Measurements from ENCODE around the gene LGR6.
A peak's percentile ranks its signal among the peaks of the same experiment; 100 is the strongest.
"Not testable (repeated sequence)": the region's sequence is repeated elsewhere in the genome, so short reads cannot be mapped to it uniquely, and the experiment has no call there.

Gene LGR6

DNA sequence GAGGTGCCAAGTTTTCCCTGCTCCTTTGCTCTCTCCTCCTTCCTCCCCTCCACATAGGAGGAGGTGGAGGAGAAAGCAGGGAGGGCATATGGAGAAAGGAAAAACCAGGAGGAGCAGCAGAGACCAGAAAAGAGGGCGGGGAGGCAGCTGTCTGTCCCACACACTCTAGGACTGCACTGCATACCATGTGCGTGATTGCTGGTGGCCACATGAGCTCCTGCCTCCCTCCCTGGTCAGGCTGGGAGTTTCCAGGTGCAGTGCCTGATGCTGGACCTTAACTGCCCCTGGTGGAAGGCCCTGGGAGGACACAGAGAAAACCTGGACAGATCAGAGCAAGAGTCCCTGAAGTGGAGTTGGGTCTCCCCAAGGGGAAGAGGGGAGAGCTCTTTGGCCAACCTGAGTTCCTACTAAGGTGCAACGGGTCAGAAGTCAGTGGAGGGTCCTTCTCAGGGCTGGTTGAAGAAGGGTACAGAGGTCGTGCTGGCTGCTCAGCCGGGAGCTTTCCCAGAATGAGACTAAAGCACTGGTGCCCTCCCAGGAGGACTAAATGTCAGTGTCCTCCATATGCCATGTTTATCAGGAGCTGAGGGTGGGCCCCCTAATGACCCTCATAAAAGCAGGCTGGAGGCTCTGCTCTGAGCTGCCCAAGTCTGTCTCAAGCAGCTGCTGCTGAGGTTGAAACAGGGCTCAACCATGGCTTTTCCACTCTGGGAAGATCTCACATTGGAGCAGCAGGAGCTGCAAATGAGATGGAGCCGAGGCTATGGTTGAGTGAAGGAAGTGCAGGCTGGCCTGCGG lies 3.5 kb upstream of the LGR6 start:
- H3K27me3 Mint-ChIP-seq = peaks cover 0 to 55% of the 10 kb centered on the region in 2 donors
- H3K27ac Mint-ChIP-seq = no peak overlapping the region
- DNase-seq (no peak), ATAC-seq (replicated peaks) (no peak)
- peaks cover 4% of the 10 kb centered on the region for H3K36me3 Mint-ChIP-seq (ENCODE audit: insufficient read depth)
- H3K9me3 Mint-ChIP-seq = no peaks in the 10 kb centered on the region
- H3K4me3 Mint-ChIP-seq = no peak overlapping the region
- peaks cover 14% of the 10 kb centered on the region in 2 donors for H3K4me1 Mint-ChIP-seq (ENCODE audit: low read depth in 2 of 2)

DNA sequence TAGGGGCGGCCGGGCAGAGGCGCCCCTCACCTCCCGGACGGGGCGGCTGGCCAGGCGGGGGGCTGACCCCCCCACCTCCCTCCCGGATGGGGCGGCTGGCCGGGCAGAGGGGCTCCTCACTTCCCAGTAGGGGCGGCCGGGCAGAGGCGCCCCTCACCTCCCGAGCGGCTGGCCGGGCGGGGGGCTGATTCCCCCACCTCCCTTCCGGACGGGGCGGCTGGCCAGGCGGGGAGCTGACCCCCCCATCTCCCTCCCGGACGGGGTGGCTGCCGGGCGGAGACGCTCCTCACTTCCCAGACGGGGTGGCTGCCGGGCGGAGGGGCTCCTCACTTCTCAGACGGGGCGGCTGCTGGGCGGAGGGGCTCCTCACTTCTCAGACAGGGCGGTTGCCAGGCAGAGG lies 2.2 kb upstream of the LGR6 start:
- H3K4me1 Mint-ChIP-seq (ENCODE audit: low read depth in 2 of 2) = peaks cover 20 to 22% of the 10 kb centered on the region in 2 donors
- peaks cover 0 to 59% of the 10 kb centered on the region in 2 donors for H3K27me3 Mint-ChIP-seq
- H3K36me3 Mint-ChIP-seq (ENCODE audit: insufficient read depth); H3K27ac Mint-ChIP-seq; H3K4me3 Mint-ChIP-seq; DNase-seq; H3K9me3 Mint-ChIP-seq; ATAC-seq (replicated peaks): not testable (repeated sequence)

DNA sequence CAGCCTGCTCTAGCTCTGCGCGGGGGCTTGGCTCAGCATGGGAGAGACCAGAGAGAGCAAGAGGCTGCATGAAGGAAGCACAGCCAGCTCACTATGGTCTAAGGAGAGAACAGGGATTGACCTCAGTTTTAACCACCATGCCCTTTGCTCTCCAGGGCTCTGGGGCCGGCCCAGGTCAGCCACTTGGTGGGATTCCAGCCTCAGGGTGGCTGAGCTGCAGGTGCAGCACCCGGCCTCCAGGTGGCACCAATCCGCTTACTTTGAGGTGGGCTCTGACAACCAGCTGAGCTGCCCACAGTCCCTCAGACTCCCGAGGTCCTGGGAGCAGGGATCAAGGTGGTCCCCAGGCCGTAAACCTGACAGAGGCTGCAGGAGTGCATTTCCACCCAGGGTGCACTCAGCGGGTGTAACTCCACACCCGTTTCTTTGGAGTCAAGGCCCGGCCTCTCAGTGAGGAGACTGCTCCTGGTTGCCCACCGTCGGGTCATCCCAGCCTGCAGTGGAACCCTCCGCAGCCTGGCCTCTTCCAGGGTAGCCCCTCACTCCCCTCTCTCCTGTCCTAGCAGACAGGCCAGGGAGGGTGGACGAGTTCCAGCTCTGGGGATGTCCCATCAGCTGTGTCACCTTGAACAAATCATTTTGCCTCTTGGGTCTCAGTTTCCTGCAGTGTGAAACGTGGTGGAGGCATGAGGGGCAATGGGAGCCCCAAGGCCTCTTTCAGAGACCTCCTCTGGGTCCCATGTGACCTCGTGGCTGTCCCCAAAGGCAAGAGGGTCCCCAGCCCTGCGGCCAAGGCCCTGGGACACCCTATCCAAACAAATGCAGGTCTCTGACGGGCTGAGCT lies 607 bp upstream of the LGR6 start:
- Mint-ChIP-seq H3K36me3 (ENCODE audit: insufficient read depth) (peaks cover 4% of the 10 kb centered on the region), H3K4me1 (ENCODE audit: low read depth in 2 of 2) (peaks cover 27 to 35% of the 10 kb centered on the region in 2 donors), H3K4me3 (peak overlapping the region; percentile 59 to 80), H3K27ac (no peak overlapping the region), H3K27me3 (peaks cover 0 to 50% of the 10 kb centered on the region in 2 donors), H3K9me3 (no peaks in the 10 kb centered on the region)
- DNase-seq = peak; percentile 60 to 65 (median 61)
- ATAC-seq (replicated peaks) = no peak

GRCh38 chr1:202194328-202194648 lies 689 bp downstream of the LGR6 start:
- no peak for ATAC-seq (replicated peaks)
- Mint-ChIP-seq H3K27ac (peak overlapping the region; percentile 78 to 97), H3K4me3 (peak overlapping the region; percentile 64 to 76), H3K27me3 (peaks cover 0 to 55% of the 10 kb centered on the region in 2 donors), H3K36me3 (ENCODE audit: insufficient read depth) (peaks cover 6% of the 10 kb centered on the region), H3K4me1 (ENCODE audit: low read depth in 2 of 2) (peaks cover 38 to 48% of the 10 kb centered on the region in 2 donors), H3K9me3 (no peaks in the 10 kb centered on the region)
- no peak for DNase-seq

DNA sequence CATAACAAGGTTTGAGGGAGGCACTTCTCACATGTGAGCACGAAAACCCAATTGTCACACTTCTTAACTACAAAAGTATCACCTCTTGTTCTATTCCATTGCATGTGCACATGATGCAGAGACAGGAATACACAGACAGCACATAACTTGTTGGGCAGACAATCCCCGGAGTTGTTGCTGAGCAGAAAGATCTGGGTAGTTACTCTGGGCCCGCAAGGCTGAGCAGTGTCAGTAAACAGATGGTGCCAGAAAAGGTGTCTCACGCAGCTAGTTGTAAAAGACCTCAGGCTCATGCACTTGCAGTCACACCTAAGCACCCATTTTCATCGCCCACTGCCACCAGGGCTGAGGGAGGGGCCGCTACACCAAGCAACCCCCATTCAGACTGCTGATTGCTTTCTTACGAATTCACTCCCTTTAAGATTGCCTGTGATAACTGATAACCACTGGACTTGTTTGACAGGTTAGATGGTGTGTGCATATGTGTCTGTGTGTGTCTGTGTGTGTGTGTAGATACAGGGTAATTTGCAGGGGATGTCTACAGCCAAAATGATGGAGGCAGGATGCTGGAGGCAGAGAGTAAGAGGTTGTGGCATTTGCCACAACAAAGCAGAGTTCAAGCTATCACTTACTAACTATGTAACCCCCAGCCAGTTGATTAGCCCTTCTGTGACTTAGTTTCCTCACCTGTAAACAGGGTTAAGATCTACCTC lies 4.2 kb downstream of the LGR6 start:
- Mint-ChIP-seq H3K27ac (peak overlapping the region; percentile 82 to 97), H3K36me3 (ENCODE audit: insufficient read depth) (peaks cover 3% of the 10 kb centered on the region), H3K9me3 (no peaks in the 10 kb centered on the region), H3K4me1 (ENCODE audit: low read depth in 2 of 2) (peaks cover 51 to 76% of the 10 kb centered on the region in 2 donors), H3K4me3 (peak overlapping the region; percentile 57 to 71), H3K27me3 (peaks cover 0 to 47% of the 10 kb centered on the region in 2 donors)
- peak; percentile 80 for ATAC-seq (replicated peaks)
- peak; percentile 47 to 65 (median 48) for DNase-seq

- Mint-ChIP-seq H3K27ac (peak overlapping the region; percentile 82 to 97), H3K4me1 (ENCODE audit: low read depth in 2 of 2) (peaks cover 55 to 77% of the 10 kb centered on the region in 2 donors), H3K9me3 (no peaks in the 10 kb centered on the region), H3K4me3 (peak overlapping the region; percentile 57 to 71), H3K36me3 (ENCODE audit: insufficient read depth) (peaks cover 3% of the 10 kb centered on the region), H3K27me3 (peaks cover 0 to 43% of the 10 kb centered on the region in 2 donors)
- ATAC-seq (replicated peaks) = no peak
- DNase-seq = no peak
Measured at GRCh38 chr1:202198366-202198724, 4.7 kb downstream of the LGR6 start.

DNA sequence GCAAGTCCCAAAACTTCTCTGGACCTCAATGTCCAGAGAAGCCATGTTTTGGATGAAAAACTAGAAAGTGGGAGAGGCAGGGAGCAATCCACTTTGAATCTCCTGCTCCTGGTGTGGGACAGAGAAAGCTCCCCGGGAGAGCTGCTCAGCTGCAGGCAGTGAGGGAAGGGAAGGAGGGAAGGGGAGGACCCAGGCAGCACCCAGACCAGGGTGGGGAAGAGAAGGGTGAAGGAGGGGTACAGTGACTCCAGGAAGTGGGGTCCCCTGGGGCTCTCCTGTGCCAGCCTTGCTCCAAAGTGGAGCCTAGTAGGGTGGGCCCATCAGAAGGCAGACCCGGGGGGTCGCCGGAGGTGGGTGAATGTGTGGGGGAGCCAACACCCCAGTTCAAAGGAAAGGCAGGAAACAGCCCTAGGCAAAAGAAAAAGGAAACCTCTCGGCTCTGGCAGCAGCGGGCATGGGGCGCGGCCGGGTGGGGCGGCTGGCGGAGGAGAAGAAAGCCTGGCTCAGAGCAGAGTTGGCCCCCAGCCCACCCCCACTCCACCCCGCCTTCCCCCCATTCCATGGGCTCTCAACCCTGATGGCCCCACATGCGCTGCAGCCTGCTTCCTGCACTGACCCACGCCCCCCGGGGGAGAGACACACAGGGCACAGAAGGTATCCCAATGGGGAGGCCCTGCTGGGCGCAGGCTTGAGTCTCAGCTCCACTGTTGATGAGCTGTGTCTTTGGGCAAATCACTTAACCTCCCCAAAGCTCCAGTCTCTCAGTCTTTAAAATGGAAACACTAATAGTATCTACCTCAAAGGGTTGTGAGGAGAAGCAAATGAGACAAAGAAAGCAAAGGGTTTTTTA lies 5.7 kb downstream of the LGR6 start:
- no peaks in the 10 kb centered on the region for H3K9me3 Mint-ChIP-seq
- DNase-seq (no peak), ATAC-seq (replicated peaks) (no peak)
- H3K36me3 Mint-ChIP-seq (ENCODE audit: insufficient read depth) = peaks cover 3% of the 10 kb centered on the region
- peak overlapping the region; percentile 57 to 71 for H3K4me3 Mint-ChIP-seq
- peaks cover 0 to 34% of the 10 kb centered on the region in 2 donors for H3K27me3 Mint-ChIP-seq
- peak overlapping the region; percentile 82 to 97 for H3K27ac Mint-ChIP-seq
- peaks cover 56 to 70% of the 10 kb centered on the region in 2 donors for H3K4me1 Mint-ChIP-seq (ENCODE audit: low read depth in 2 of 2)

- no peak for ATAC-seq (replicated peaks)
- peaks cover 0 to 25% of the 10 kb centered on the region in 2 donors for H3K27me3 Mint-ChIP-seq
- H3K27ac Mint-ChIP-seq = peak overlapping the region; percentile 82 to 97
Measured at GRCh38 chr1:202200112-202200548, 6.5 kb downstream of the LGR6 start.

GRCh38 chr1:202200669-202201068 lies 7.1 kb downstream of the LGR6 start:
- H3K27me3 Mint-ChIP-seq = peaks cover 0 to 20% of the 10 kb centered on the region in 2 donors
- H3K36me3 Mint-ChIP-seq (ENCODE audit: insufficient read depth) = peaks cover 3% of the 10 kb centered on the region
- H3K4me3 Mint-ChIP-seq = peak overlapping the region; percentile 56 to 77
- H3K4me1 Mint-ChIP-seq (ENCODE audit: low read depth in 2 of 2) = peaks cover 54 to 61% of the 10 kb centered on the region in 2 donors
- peak overlapping the region; percentile 82 to 97 for H3K27ac Mint-ChIP-seq
- no peaks in the 10 kb centered on the region for H3K9me3 Mint-ChIP-seq
- ATAC-seq (replicated peaks) (no peak), DNase-seq (no peak)

More at GRCh38 chr1:202200112-202200548, 6.5 kb downstream of the LGR6 start:
- Mint-ChIP-seq H3K4me1 (ENCODE audit: low read depth in 2 of 2) (peaks cover 54 to 63% of the 10 kb centered on the region in 2 donors), H3K9me3 (no peaks in the 10 kb centered on the region), H3K4me3 (peak overlapping the region; percentile 57 to 71), H3K36me3 (ENCODE audit: insufficient read depth) (peaks cover 3% of the 10 kb centered on the region)
- DNase-seq = no peak

- ATAC-seq (replicated peaks) (peak; percentile 49), DNase-seq (peak in 2 of 3 experiments; percentile 11 to 34)
- Mint-ChIP-seq H3K36me3 (ENCODE audit: insufficient read depth) (peaks cover 3% of the 10 kb centered on the region), H3K9me3 (no peaks in the 10 kb centered on the region), H3K27me3 (peaks cover 0 to 14% of the 10 kb centered on the region in 2 donors), H3K4me1 (ENCODE audit: low read depth in 2 of 2) (peaks cover 49 to 56% of the 10 kb centered on the region in 2 donors), H3K27ac (peak overlapping the region; percentile 82 to 97), H3K4me3 (peak overlapping the region; percentile 56 to 77)
Measured at GRCh38 chr1:202201266-202201665, 7.7 kb downstream of the LGR6 start.

GRCh38 chr1:202201971-202202370 lies 8.4 kb downstream of the LGR6 start:
- peaks cover 3% of the 10 kb centered on the region for H3K36me3 Mint-ChIP-seq (ENCODE audit: insufficient read depth)
- no peaks in the 10 kb centered on the region for H3K9me3 Mint-ChIP-seq
- H3K27me3 Mint-ChIP-seq = peaks cover 0 to 7% of the 10 kb centered on the region in 2 donors
- peak overlapping the region in 1 of 2 donors; percentile 77 for H3K4me3 Mint-ChIP-seq
- H3K4me1 Mint-ChIP-seq (ENCODE audit: low read depth in 2 of 2) = peaks cover 44 to 50% of the 10 kb centered on the region in 2 donors
- ATAC-seq (replicated peaks) (no peak), DNase-seq (no peak)
- H3K27ac Mint-ChIP-seq = peak overlapping the region; percentile 82 to 97

- ATAC-seq (replicated peaks) (no peak), DNase-seq (no peak)
- H3K27ac Mint-ChIP-seq = peak overlapping the region; percentile 36 to 97
- peaks cover 0 to 6% of the 10 kb centered on the region in 2 donors for H3K27me3 Mint-ChIP-seq
- peaks cover 40 to 48% of the 10 kb centered on the region in 2 donors for H3K4me1 Mint-ChIP-seq (ENCODE audit: low read depth in 2 of 2)
- peaks cover 3% of the 10 kb centered on the region for H3K36me3 Mint-ChIP-seq (ENCODE audit: insufficient read depth)
- H3K9me3 Mint-ChIP-seq = no peaks in the 10 kb centered on the region
- peak overlapping the region in 1 of 2 donors; percentile 2 for H3K4me3 Mint-ChIP-seq
Measured at GRCh38 chr1:202202500-202203168, 9.0 kb downstream of the LGR6 start.
